Heart left ventricle (tissue), 16 donors: ENCODE data around the gene C2. TPM values are rescaled to one million over a fixed set of nuclear protein-coding genes. Genes with fewer than 3 reads are reported as not detected.

ENCODE experiments used
- ATAC-seq, 4 donors: fragments of 200-7000 bp; cut with Tn5 transposase; one replicate each; pipeline ENCODE4 v1.9.1; 2020 to 2022; ENCODE audit warnings: moderate library complexity in 4 of 4, mild to moderate bottlenecking in 3 of 4, moderate number of reproducible peaks in 1 of 4
- DNase-seq, 5 donors: peaks; one replicate each; pipeline ENCODE4 v3.0.0-alpha.2; 2020
- H3K27ac ChIP-seq, 12 donors: fragments of 200-600 bp; sonication (generic) in 4 of 12; one replicate each; pipeline versions ENCODE4 v1.5.0 to v1.8.0; 2016 to 2022; ENCODE audit warnings: mild to moderate bottlenecking in 2 of 12
- H3K27me3 ChIP-seq, 9 donors: fragments of 200-600 bp; sonication (generic) in 2 of 9; one replicate each; pipeline versions ENCODE4 v1.5.1 to v1.8.0; 2016 to 2022; ENCODE audit warnings: mild to moderate bottlenecking in 3 of 9
- H3K36me3 ChIP-seq, 9 donors: fragments of 200-600 bp; sonication (generic) in 2 of 9; one replicate each; pipeline versions ENCODE4 v1.5.0 to v1.8.0; 2018 to 2022; ENCODE audit warnings: mild to moderate bottlenecking in 2 of 9
- H3K4me1 ChIP-seq, 12 donors: fragments of 200-600 bp; sonication (generic) in 4 of 12; one replicate each; pipeline versions ENCODE4 v1.5.0 to v1.8.0; 2016 to 2022; ENCODE audit warnings: mild to moderate bottlenecking in 3 of 12
- H3K4me3 ChIP-seq, 12 donors: fragments of 200-600 bp; sonication (generic) in 4 of 12; one replicate each; pipeline versions ENCODE4 v1.5.0 to v1.8.0; 2017 to 2022; ENCODE audit warnings: mild to moderate bottlenecking in 9 of 12, moderate library complexity in 4 of 12
- H3K9me3 ChIP-seq, 12 donors: fragments of 200-600 bp; sonication (generic) in 4 of 12; one replicate each; pipeline versions ENCODE4 v1.5.0 to v1.8.0; 2016 to 2022; ENCODE audit warnings: mild to moderate bottlenecking in 1 of 12
- POLR2A ChIP-seq, 2 donors: fragments of 450-650 bp; IDR thresholded peaks; one replicate each; pipeline ENCODE4 v1.6.1; 2017; ENCODE audit warnings: antibody characterized with exemption in 2 of 2, mild to moderate bottlenecking in 2 of 2, moderate library complexity in 2 of 2
- WGBS, 4 donors: extraction: QIAGEN DNeasy Blood & Tissue Kit in 2 of 4; methylation state at CpG; one replicate each; pipeline versions ENCODE4 v1.1.5 to v1.1.7; 2013 to 2018; 5-methylcytosine and 5-hydroxymethylcytosine counted together
- intact Hi-C, 10 donors: fragments of 100-400 bp; cut with DNase I; formaldehyde crosslinking; loops; one replicate each; pipeline versions ENCODE4 v1.11.1 to v1.14.2; 2022
- polyA plus RNA-seq, 2 donors: library from polyadenylated mRNA; stranded (reverse); fragments of 200-250 nt; gene quantifications; one replicate each; pipeline ENCODE4 v1.2.3, GENCODE V29; 2013
- total RNA-seq, 9 donors: library from RNA; depleted of rRNA in 2 of 9; stranded (reverse); fragments of >200 nt in 2 of 9; fragmentation: NEBNext Ultra II Directional in 3 of 9; extraction: Animal tissue kit (Norgen Biotek cat#: 25700) in 3 of 9; gene quantifications; one replicate each; pipeline versions ENCODE4 v1.1.0 to v1.2.4, GENCODE V29; 2016 to 2023
- TF ChIP-seq, protein P1 (sequence below), 12 donors: fragments of 200-600 bp; sonication (generic) in 4 of 12; IDR thresholded peaks; one replicate each; pipeline versions ENCODE4 v1.5.0 to v1.8.0; 2018 to 2022; ENCODE audit warnings: antibody characterized with exemption in 12 of 12, mild to moderate bottlenecking in 5 of 12
- donor health status: ischemic (EF 13 %, LVEDD 7.1; RV severe dilation, severe dysfunction).
- donor health status: healthy with polysubstance abuse.
- donor health status: DM: no; HTN: yes; CAD: no.
- donor health status: DM: no; HTN: no; CAD: no.
- donor health status: ischemic (EF 25% LVEDD 6.9; RV normal size, moderate dysfunction).
- donor health status: ischemic (EF 25% LVEDD 5.7; RV mildly dilated, moderate dysfunction).
- donor health status: healthy.
- donor health status: DM: yes; HTN: yes; CAD: no.
- donor health status: ischemic (EF 35%, LVEDD 5.7; RV mildly dilated, moderate dysfunction).
- donor health status: nonischemic (EF 11% LVEDD 7.7; RV severe dilation, severe dysfunction).
- donor health status: DM: yes; HTN: yes; CAD: no.
- donor health status: PGD.
- donor health status: ischemic (EF 29% LVEDD 5.4; RV normal size, mild dysfunction).
- donor health status: nonischemic (EF 23%, LVEDD 6.1; RV moderate dilation, normal function).

Gene C2
- total and polyA plus RNA-seq, 11 donors = 0.69 to 103 (median 4.8) TPM

DNA sequence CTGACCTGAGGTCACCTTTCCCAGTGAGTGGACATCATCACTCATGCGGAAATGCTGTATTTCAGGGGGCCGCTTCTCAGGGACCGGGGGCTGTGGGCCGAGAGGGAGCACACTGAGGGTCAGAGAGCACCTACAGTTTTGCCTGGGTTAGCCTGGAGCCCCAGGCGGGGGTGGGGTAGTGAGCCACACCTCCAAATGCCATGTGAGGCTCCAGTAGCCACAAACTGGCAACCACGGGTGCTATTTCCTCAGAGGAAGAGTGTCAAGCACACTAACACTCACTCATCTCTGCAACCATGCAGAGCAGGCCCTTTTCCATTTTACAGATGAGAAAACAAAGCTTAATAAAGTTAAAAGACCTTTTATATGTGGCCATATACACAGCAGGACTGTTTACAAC, 34.7 kb upstream of the C2 start:
- DNase-seq = no peak
- Histone ChIP-seq H3K27me3 (no peaks in the 10 kb centered on the region), H3K36me3 (peaks cover 0 to 78% (median 74%) of the 10 kb centered on the region in 9 donors), H3K9me3 (no peaks in the 10 kb centered on the region), H3K4me1 (peaks cover 0 to 9% (median 6%) of the 10 kb centered on the region in 12 donors), H3K4me3 (no peak overlapping the region), H3K27ac (no peak overlapping the region)
- no peak for ATAC-seq
- intact Hi-C loops = no loop called here
- no peak for TF ChIP-seq POLR2A (IDR thresholded peaks at IDR 0.05)
- TF ChIP-seq, protein P1, sequence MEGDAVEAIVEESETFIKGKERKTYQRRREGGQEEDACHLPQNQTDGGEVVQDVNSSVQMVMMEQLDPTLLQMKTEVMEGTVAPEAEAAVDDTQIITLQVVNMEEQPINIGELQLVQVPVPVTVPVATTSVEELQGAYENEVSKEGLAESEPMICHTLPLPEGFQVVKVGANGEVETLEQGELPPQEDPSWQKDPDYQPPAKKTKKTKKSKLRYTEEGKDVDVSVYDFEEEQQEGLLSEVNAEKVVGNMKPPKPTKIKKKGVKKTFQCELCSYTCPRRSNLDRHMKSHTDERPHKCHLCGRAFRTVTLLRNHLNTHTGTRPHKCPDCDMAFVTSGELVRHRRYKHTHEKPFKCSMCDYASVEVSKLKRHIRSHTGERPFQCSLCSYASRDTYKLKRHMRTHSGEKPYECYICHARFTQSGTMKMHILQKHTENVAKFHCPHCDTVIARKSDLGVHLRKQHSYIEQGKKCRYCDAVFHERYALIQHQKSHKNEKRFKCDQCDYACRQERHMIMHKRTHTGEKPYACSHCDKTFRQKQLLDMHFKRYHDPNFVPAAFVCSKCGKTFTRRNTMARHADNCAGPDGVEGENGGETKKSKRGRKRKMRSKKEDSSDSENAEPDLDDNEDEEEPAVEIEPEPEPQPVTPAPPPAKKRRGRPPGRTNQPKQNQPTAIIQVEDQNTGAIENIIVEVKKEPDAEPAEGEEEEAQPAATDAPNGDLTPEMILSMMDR (IDR thresholded peaks at IDR 0.05) = no peak
- 83 to 90% (median 87%) methylated on average over 2 to 6 of the region's 6 CpGs for WGBS, 4 donors

DNA sequence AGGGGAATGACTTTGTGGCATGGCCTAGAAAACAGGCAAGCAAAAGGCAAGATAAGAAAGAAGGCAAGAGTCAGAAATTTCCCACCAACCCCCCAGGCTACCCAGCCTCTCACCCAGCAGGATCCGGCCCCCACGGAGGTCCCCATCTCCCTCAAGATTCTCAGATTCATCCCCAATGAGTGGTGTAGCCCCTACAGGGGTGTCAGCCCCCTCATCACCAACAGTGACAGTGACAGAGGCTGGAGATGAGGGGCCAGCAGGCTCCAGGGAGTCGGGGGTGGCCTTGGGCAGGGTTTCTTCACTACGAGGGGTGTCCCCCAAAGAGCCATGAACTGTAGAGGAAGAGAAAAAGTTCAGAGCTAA, 31.0 kb upstream of the C2 start:
- peak overlapping the region in 10 of 12 donors; percentile 70 to 99 (median 78) for H3K4me3 ChIP-seq
- H3K36me3 ChIP-seq = peaks cover 0 to 46% (median 41%) of the 10 kb centered on the region in 9 donors
- 46 to 57% (median 50%) methylated on average over 4 of the region's 4 CpGs for WGBS, 4 donors
- intact Hi-C loops = loop anchor here in 4 of 10 donors (5.0 kb wide), 3 partner anchors 56 to 61 kb away; partner anchors contain the start of genes NELFE (in 2 of the 4) and SKIC2 (in 2 of the 4)
- no peak for DNase-seq
- peaks cover 0 to 35% (median 17%) of the 10 kb centered on the region in 12 donors for H3K4me1 ChIP-seq
- peak overlapping the region in 10 of 12 donors; percentile 48 to 89 (median 80) for H3K27ac ChIP-seq
- TF ChIP-seq, protein P1 (IDR thresholded peaks at IDR 0.05) = no peak
- TF ChIP-seq POLR2A (IDR thresholded peaks at IDR 0.05) = no peak
- no peaks in the 10 kb centered on the region for H3K9me3 ChIP-seq
- H3K27me3 ChIP-seq = no peaks in the 10 kb centered on the region
- no peak for ATAC-seq

DNA sequence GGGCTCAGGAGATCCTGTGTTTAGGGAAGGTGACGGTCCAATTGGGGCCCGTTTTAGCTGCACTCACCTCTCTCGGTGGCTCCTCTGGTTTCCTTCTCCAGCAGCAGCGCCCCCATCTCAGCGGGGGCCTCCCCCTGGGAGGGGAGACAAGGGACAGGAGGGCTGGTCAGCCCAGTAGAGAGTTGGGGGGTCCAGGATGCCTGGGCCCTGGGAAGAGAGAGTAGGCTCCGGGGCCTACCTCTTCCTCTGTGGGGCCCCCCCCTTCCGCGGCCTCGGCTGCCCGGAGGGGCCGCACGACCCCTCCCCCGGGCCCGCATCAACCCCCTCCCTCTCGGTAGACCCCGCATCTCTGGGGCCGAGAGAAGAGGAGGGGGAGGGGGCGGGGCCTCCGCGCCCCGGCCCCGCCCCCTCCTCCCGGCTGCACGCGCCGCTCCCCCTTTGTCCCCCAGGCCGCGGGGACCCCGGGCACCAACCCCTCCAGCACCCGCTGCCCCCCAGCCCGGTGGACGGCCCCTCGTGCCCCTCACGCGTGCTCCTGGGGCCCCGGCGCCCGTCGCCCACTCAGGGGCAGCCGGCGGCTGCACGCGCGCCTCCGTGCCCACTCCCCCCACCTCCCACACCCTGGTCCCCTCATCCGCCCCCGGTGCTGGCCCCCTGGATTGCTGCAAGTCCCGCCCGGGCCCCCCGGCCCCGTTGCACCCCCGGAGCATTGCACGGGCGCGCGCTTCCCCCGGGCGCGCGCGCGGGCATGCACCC, 30.5 kb upstream of the C2 start:
- 2 to 7% (median 4%) methylated on average over 9 to 62 of the region's 62 CpGs for WGBS, 4 donors
- intact Hi-C loops = loop anchor here in 4 of 10 donors (5.0 kb wide), 3 partner anchors 55 to 60 kb away; partner anchors contain the start of genes NELFE (in 2 of the 4) and SKIC2 (in 2 of the 4)

More for the DNA sequence above, 30.5 kb upstream of the C2 start:
- H3K4me3 ChIP-seq = peak overlapping the region; percentile 70 to 99 (median 82)
- no peaks in the 10 kb centered on the region for H3K27me3 ChIP-seq
- no peak for TF ChIP-seq POLR2A (IDR thresholded peaks at IDR 0.05)
- TF ChIP-seq, protein P1 (IDR thresholded peaks at IDR 0.05) = no peak
- peaks cover 0 to 35% (median 17%) of the 10 kb centered on the region in 12 donors for H3K4me1 ChIP-seq
- peaks cover 0 to 40% (median 36%) of the 10 kb centered on the region in 9 donors for H3K36me3 ChIP-seq
- H3K9me3 ChIP-seq = no peaks in the 10 kb centered on the region
- DNase-seq (no peak), ATAC-seq (no peak)
- peak overlapping the region in 11 of 12 donors; percentile 48 to 89 (median 82) for H3K27ac ChIP-seq
